HepG2 (cell line): ENCODE results near the gene TTPAL. TPM values are rescaled to one million over a fixed set of nuclear protein-coding genes. Genes with fewer than 3 reads are reported as not detected.

Experiments used
- BHLHE40 ChIP-seq: IDR thresholded peaks from 2 replicates; pipeline ENCODE4 v1.6.1; 2011; ENCODE audit warnings: low read length, improper control_type of control experiment
- CAMTA2 ChIP-seq: sonication (generic); formaldehyde crosslinking; IDR thresholded peaks from 2 replicates; pipeline ENCODE4 v1.4.0; 2020; ENCODE audit warnings: mild to moderate bottlenecking, missing genetic modification reagents, borderline replicate concordance
- DR1 ChIP-seq: sonication (generic); formaldehyde crosslinking; IDR thresholded peaks from 2 replicates; pipeline ENCODE4 v1.8.0; 2021; ENCODE audit warnings: mild to moderate bottlenecking, missing genetic modification reagents, inconsistent platforms
- E2F2 ChIP-seq: sonication (generic); formaldehyde crosslinking; IDR thresholded peaks from 2 replicates; pipeline ENCODE4 v1.4.0; 2020; ENCODE audit warnings: missing genetic modification reagents, borderline replicate concordance
- HOXD1 ChIP-seq: sonication (generic); formaldehyde crosslinking; IDR thresholded peaks from 2 replicates; pipeline ENCODE4 v1.5.0; 2020; ENCODE audit warnings: missing genetic modification reagents
- IRF2 ChIP-seq: IDR thresholded peaks from 2 replicates; pipeline ENCODE4 v1.6.1; 2018; ENCODE audit warnings: missing genetic modification reagents, missing compliant biosample characterization
- MAFG ChIP-seq: sonication (generic); formaldehyde crosslinking; IDR thresholded peaks from 2 replicates; pipeline ENCODE4 v1.5.1; 2020; ENCODE audit warnings: mild to moderate bottlenecking, missing genetic modification reagents
- PLSCR1 ChIP-seq: sonication (generic); formaldehyde crosslinking; IDR thresholded peaks from 2 replicates; pipeline ENCODE4 v1.5.0; 2020; ENCODE audit warnings: missing genetic modification reagents, mild to moderate bottlenecking, borderline replicate concordance
- SAFB2 ChIP-seq: sonication (generic); formaldehyde crosslinking; IDR thresholded peaks from 2 replicates; pipeline ENCODE4 v1.5.1; 2020; ENCODE audit warnings: missing genetic modification reagents, low read depth, mild to moderate bottlenecking, borderline replicate concordance
- SP1 ChIP-seq, 2 experiments: fragments of 450-650 bp in 1 of 2; sonication (generic) in 1 of 2; formaldehyde crosslinking in 1 of 2; IDR thresholded peaks; 2 replicates each; pipeline versions ENCODE4 v1.4.0 to v1.6.1; 2016 to 2020; ENCODE audit warnings: missing genetic modification reagents in 1 of 2
- TCF7L2 ChIP-seq: IDR thresholded peaks from 2 replicates; pipeline ENCODE4 v1.6.1; 2011; ENCODE audit warnings: mild to moderate bottlenecking, low read depth, low read length, moderate library complexity
- U2AF1 ChIP-seq: fragments of 200-400 bp; formaldehyde crosslinking; optimal IDR thresholded peaks from 2 replicates; pipeline ENCODE3; 2017; ENCODE audit warnings: mild to moderate bottlenecking, low read depth, low read length
- ZBED4 ChIP-seq: sonication (generic); formaldehyde crosslinking; IDR thresholded peaks from 2 replicates; pipeline ENCODE4 v1.4.0; 2020; ENCODE audit warnings: missing genetic modification reagents, borderline replicate concordance
- ZNF362 ChIP-seq: sonication (generic); formaldehyde crosslinking; IDR thresholded peaks from 2 replicates; pipeline ENCODE4 v1.4.0; 2020; ENCODE audit warnings: missing genetic modification reagents, mild to moderate bottlenecking, borderline replicate concordance
- ZNF558 ChIP-seq: sonication (generic); formaldehyde crosslinking; IDR thresholded peaks from 2 replicates; pipeline ENCODE4 v1.9.0; 2022; ENCODE audit warnings: mild to moderate bottlenecking, missing genetic modification reagents, borderline replicate concordance
- polyA plus RNA-seq, 8 experiments: library from polyadenylated mRNA; depleted of rRNA in 3 of 8; stranded (reverse) in 7 of 8; unstranded in 1 of 8; fragments of >200 nt; fragmentation: Illumina TruSeq in 4 of 8; extraction: Trizol in 4 of 8; gene quantifications; 2 replicates each; pipeline versions ENCODE4 v1.2.1 to v1.2.3, GENCODE V29; 2011 to 2016; ENCODE audit warnings: low read depth in 4 of 8, missing spikeins in 1 of 8, mixed read lengths in 1 of 8; ENCODE audit not compliant: insufficient read depth in 1 of 8
- total RNA-seq, 5 experiments: library from RNA; depleted of rRNA; stranded (reverse); fragments of >200 nt; fragmentation: Illumina TruSeq; extraction: Trizol; gene quantifications; 2 replicates each; pipeline ENCODE4 v1.2.3, GENCODE V29; 2016; ENCODE audit warnings: low read depth in 1 of 5
- TF ChIP-seq, protein P1 (sequence below): sonication (generic); formaldehyde crosslinking; IDR thresholded peaks from 2 replicates; pipeline ENCODE4 v1.4.0; 2020; ENCODE audit warnings: missing genetic modification reagents
- TF ChIP-seq, protein P2 (sequence below): sonication (generic); formaldehyde crosslinking; IDR thresholded peaks from 2 replicates; pipeline ENCODE4 v1.8.1; 2023; ENCODE audit warnings: mild to moderate bottlenecking, missing genetic modification reagents
- TF ChIP-seq, protein P3 (sequence below): sonication (generic); formaldehyde crosslinking; IDR thresholded peaks from 2 replicates; pipeline ENCODE4 v1.5.0; 2020; ENCODE audit warnings: mild to moderate bottlenecking, missing genetic modification reagents

Gene TTPAL
- total and polyA plus RNA-seq, 2 of the 13 experiments (the other 11 are each of a cell fraction or from before 2014, with no cell fraction given) = 4.3 to 18.8 TPM

GRCh38 chr20:44475372-44475693, 341 bp upstream of the TTPAL start (continued):
- TF ChIP-seq, protein P1, sequence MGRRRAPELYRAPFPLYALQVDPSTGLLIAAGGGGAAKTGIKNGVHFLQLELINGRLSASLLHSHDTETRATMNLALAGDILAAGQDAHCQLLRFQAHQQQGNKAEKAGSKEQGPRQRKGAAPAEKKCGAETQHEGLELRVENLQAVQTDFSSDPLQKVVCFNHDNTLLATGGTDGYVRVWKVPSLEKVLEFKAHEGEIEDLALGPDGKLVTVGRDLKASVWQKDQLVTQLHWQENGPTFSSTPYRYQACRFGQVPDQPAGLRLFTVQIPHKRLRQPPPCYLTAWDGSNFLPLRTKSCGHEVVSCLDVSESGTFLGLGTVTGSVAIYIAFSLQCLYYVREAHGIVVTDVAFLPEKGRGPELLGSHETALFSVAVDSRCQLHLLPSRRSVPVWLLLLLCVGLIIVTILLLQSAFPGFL (CRISPR knock-in tag) = peak; percentile 7; the same call in 1 of the 2 replicates
- no peak for TF ChIP-seq E2F2
- no peak for TF ChIP-seq PLSCR1 (CRISPR knock-in tag)
- no peak for TF ChIP-seq U2AF1
- TF ChIP-seq TCF7L2 = no peak
- no peak for TF ChIP-seq ZBED4 (CRISPR knock-in tag)
- no peak for TF ChIP-seq IRF2 (CRISPR knock-in tag)
- no peak for TF ChIP-seq HOXD1 (CRISPR knock-in tag)
- TF ChIP-seq, protein P2, sequence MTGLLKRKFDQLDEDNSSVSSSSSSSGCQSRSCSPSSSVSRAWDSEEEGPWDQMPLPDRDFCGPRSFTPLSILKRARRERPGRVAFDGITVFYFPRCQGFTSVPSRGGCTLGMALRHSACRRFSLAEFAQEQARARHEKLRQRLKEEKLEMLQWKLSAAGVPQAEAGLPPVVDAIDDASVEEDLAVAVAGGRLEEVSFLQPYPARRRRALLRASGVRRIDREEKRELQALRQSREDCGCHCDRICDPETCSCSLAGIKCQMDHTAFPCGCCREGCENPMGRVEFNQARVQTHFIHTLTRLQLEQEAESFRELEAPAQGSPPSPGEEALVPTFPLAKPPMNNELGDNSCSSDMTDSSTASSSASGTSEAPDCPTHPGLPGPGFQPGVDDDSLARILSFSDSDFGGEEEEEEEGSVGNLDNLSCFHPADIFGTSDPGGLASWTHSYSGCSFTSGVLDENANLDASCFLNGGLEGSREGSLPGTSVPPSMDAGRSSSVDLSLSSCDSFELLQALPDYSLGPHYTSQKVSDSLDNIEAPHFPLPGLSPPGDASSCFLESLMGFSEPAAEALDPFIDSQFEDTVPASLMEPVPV = no peak
- TF ChIP-seq ZNF558 (CRISPR knock-in tag) = no peak
- TF ChIP-seq SAFB2 (CRISPR knock-in tag) = no peak
- no peak for TF ChIP-seq BHLHE40
- no peak for TF ChIP-seq SP1 (IDR thresholded peaks at IDR 0.05)
- TF ChIP-seq SP1 (CRISPR knock-in tag; IDR thresholded peaks at IDR 0.05) = no peak
- TF ChIP-seq, protein P3, sequence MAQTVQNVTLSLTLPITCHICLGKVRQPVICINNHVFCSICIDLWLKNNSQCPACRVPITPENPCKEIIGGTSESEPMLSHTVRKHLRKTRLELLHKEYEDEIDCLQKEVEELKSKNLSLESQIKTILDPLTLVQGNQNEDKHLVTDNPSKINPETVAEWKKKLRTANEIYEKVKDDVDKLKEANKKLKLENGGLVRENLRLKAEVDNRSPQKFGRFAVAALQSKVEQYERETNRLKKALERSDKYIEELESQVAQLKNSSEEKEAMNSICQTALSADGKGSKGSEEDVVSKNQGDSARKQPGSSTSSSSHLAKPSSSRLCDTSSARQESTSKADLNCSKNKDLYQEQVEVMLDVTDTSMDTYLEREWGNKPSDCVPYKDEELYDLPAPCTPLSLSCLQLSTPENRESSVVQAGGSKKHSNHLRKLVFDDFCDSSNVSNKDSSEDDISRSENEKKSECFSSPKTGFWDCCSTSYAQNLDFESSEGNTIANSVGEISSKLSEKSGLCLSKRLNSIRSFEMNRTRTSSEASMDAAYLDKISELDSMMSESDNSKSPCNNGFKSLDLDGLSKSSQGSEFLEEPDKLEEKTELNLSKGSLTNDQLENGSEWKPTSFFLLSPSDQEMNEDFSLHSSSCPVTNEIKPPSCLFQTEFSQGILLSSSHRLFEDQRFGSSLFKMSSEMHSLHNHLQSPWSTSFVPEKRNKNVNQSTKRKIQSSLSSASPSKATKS (CRISPR knock-in tag) = 0 out of 2 replicates have a peak, but pooled peaks have one; percentile 33
- no peak for TF ChIP-seq MAFG
- TF ChIP-seq CAMTA2 (CRISPR knock-in tag) = no peak
- TF ChIP-seq ZNF362 (CRISPR knock-in tag) = no peak
- no peak for TF ChIP-seq DR1 (CRISPR knock-in tag)
